ENCODE results near the gene ALG11.

ALG11 gene

DNA sequence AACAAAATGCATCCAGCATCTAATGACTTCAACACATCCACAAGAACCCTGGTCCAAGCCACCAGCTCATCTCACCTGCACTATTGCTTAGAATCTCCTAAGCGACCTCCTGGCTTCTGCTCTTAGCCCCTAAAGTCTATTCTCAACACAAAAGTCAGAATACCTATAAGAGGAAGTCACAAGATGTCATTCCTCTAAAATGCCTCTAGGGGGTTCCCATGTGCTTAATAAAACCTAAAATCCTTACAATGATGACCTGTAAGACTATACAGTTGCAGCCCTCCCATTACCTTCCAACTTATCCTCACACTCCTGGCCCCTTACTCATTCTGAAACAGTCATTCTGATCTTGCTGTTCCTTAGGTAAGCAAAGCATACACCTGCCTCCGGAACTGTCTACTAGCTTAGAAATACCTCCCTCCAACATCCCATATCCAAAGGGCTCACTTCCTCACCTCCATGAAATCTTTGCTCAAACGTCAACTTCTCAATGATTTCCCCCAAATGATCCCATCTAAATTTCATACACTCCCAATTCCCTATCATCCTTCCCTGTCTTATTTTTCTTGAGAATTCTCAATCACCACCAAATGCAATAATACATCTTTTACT is 11.0 kb upstream of the ALG11 start:
- Histone ChIP-seq H3K4me3 (ENCODE audit: low read length) (no peak overlapping the region), H3K4me1 (ENCODE audit: control insufficient read depth, insufficient read depth, low read length) (peaks cover 11% of the 10 kb centered on the region), H3K27me3 (ENCODE audit: control insufficient read depth, insufficient read depth, low read length) (no peaks in the 10 kb centered on the region), H3K27ac (ENCODE audit: low read depth, low read length) (no peak overlapping the region), H3K9ac (ENCODE audit: low read length) (no peak overlapping the region), H3K36me3 (ENCODE audit: control insufficient read depth, insufficient read depth, low read length) (no peaks in the 10 kb centered on the region)

DNA sequence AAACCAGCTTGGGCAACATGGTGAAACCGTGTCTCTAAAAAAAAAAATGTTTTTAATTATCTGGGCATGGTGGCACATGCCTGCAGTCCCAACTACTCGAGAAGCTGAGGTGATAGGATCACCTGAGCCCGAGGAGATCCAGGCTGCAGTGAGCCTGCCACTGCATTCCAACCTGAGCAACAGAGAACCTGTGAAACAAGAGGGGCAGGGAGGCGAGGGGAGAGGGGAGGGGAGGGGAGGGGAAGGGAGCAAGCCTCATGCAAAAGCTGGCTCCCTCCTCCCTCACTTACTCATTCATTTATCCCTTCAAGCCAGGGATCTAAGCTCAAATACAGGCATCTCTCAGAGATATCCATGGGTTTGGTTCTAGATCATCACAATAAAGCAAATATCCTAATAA is 9.8 kb upstream of the ALG11 start:
- Histone ChIP-seq H3K4me3 (ENCODE audit: low read length) (no peak overlapping the region), H3K4me1 (ENCODE audit: control insufficient read depth, insufficient read depth, low read length) (peaks cover 7% of the 10 kb centered on the region), H3K27ac (ENCODE audit: low read depth, low read length) (no peak overlapping the region), H3K27me3 (ENCODE audit: control insufficient read depth, insufficient read depth, low read length) (no peaks in the 10 kb centered on the region), H3K9ac (ENCODE audit: low read length) (no peak overlapping the region), H3K36me3 (ENCODE audit: control insufficient read depth, insufficient read depth, low read length) (no peaks in the 10 kb centered on the region)

DNA sequence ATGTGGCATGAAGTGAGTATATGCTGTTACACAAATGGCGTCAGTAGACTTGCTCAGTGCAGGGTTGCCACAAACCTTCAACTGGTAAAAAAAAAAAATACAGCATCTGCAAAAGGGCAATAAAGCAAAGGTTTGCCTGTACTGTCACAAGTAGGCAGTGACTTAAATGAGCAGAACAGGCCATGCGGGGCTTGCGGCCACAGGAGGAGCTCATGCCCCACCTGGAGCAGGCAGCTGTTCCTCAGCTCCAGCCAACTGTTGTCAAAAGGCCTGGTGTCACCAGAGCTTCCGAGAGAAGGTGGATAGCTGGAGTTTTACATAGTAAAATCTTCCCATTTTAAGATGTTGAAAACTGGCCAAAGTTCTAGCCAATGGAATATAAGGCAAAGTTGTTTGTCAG is 8.7 kb upstream of the ALG11 start:
- Histone ChIP-seq H3K4me1 (ENCODE audit: control insufficient read depth, insufficient read depth, low read length) (peaks cover 7% of the 10 kb centered on the region), H3K9ac (ENCODE audit: low read length) (no peak overlapping the region), H3K27ac (ENCODE audit: low read depth, low read length) (no peak overlapping the region), H3K4me3 (ENCODE audit: low read length) (no peak overlapping the region), H3K36me3 (ENCODE audit: control insufficient read depth, insufficient read depth, low read length) (no peaks in the 10 kb centered on the region), H3K27me3 (ENCODE audit: control insufficient read depth, insufficient read depth, low read length) (no peaks in the 10 kb centered on the region)

DNA sequence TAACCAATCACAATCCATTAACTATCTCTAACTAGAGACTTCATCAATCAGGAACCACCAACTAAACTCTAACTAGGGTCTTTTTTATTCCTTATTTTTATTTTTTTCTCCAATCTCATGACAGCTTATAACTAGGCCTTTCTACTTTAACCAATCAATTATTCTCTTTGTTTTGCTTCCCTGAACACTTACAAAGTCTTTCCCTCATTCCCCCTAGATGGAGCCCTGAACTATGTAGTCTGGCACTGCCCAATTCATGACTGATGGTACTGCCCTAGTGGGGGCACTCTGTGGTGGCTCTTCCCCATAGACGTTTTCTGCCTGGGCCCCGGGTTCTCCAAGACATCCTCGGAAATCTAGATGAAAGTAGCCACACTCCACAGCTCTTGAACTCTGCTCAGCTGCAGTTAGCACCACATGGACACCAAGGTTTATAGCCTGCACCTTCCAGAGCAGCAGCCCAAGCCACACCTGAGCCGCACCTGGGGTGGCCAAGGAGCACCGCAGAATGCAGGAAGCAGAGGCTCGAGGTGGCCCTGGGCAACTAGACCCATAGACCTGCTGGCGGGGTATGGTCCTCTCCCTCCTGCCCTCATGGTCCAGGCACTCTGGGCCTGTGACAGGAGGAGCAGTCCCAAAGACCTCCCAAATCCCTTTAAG is 7.6 kb upstream of the ALG11 start:
- Histone ChIP-seq H3K9ac (ENCODE audit: low read length) (no peak overlapping the region), H3K4me1 (ENCODE audit: control insufficient read depth, insufficient read depth, low read length) (peaks cover 6% of the 10 kb centered on the region), H3K27me3 (ENCODE audit: control insufficient read depth, insufficient read depth, low read length) (no peaks in the 10 kb centered on the region), H3K36me3 (ENCODE audit: control insufficient read depth, insufficient read depth, low read length) (no peaks in the 10 kb centered on the region), H3K27ac (ENCODE audit: low read depth, low read length) (no peak overlapping the region), H3K4me3 (ENCODE audit: low read length) (no peak overlapping the region)

DNA sequence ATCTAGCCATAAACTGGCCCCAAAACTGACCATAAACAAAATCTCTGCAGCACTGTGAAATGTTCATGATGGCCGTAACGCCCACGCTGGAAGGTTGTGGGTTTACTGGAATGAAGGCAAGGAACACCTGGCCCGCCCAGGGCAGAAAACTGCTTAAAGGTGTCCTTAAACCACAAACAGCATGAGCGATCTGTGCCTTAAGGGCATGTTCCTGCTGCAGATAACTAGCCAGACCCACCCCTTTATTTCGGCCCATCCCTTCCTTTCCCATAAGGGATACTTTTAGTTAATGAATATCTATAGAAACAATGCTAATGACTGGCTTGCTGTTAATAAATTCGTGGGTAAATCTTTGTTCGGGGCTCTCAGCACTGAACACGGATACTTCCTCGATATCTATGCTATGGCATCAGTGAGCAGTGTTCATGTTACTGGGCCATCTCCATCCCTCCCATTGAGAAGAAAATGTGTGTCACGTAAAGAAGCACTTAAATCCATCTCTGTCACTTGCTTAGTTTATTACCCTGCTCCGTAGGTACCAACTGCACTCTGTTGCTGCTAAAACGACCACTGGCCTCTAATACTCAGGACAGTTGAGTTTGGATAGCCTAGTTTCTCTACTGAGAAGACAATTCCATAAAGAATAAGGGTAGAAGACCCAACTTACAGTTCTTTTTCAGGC is 6.2 kb upstream of the ALG11 start:
- no peaks in the 10 kb centered on the region for H3K4me1 ChIP-seq (ENCODE audit: control insufficient read depth, insufficient read depth, low read length)
- H3K9ac ChIP-seq (ENCODE audit: low read length): no peak overlapping the region
- no peak overlapping the region for H3K27ac ChIP-seq (ENCODE audit: low read depth, low read length)
- H3K36me3 ChIP-seq (ENCODE audit: control insufficient read depth, insufficient read depth, low read length): no peaks in the 10 kb centered on the region
- H3K4me3 ChIP-seq (ENCODE audit: low read length): no peak overlapping the region
- H3K27me3 ChIP-seq (ENCODE audit: control insufficient read depth, insufficient read depth, low read length): no peaks in the 10 kb centered on the region

DNA sequence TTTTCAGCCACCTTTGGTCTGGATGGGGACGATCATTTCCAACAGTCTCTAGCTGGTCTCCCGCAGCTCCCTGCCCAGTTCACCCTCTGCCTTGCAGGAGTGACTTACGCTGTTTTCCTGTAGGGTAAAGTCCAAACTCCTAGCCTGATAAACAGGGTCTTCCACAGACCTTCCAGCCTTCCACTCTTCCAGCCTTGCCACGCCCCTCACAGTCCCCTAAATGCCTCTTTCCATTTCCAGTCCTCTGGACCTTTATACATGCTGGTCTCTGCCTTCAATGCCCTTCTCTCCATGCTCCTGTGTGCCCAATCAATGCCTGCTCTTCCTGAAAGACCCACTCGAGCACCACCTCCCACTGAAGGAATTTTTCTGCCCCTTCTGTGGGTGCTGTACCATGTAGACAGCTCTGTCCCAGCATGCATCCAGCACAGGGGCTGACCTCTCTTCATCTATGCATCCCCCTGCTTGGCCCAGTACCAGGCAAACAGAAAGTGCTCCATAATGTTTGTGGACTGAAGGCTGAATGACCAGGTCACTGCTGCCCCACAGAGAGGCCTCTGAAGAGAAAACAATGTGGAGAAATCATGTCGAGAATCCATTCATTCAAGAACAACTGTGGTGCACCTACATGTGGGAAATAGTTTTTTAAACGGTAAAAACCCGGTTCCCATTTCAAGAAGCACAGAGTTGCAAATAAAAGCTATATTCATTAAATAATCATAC is 5.5 kb upstream of the ALG11 start:
- H3K4me1 ChIP-seq (ENCODE audit: control insufficient read depth, insufficient read depth, low read length): no peaks in the 10 kb centered on the region
- no peak overlapping the region for H3K27ac ChIP-seq (ENCODE audit: low read depth, low read length)
- no peak overlapping the region for H3K9ac ChIP-seq (ENCODE audit: low read length)
- H3K27me3 ChIP-seq (ENCODE audit: control insufficient read depth, insufficient read depth, low read length): no peaks in the 10 kb centered on the region
- H3K4me3 ChIP-seq (ENCODE audit: low read length): no peak overlapping the region
- no peaks in the 10 kb centered on the region for H3K36me3 ChIP-seq (ENCODE audit: control insufficient read depth, insufficient read depth, low read length)

DNA sequence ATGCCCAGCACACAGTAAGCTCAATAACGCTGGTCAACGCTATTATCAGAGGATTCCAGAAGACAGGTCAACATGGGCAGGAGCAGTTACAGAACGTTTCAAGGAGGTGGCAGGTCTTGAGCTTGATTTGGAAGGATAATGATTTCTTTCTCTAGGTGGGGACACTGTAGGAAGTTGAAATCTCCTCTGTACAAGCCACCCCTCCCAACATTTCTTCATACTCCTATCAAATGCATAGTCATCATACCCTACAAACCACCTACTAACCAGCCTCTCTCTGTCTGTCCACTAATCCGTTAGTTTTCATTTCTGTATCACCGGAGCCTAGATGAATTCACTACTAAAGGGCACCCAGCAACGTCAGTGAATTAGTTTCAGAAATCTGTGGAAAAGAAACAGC is 2.3 kb upstream of the ALG11 start:
- peaks cover 5% of the 10 kb centered on the region for H3K4me1 ChIP-seq (ENCODE audit: control insufficient read depth, insufficient read depth, low read length)
- H3K27ac ChIP-seq (ENCODE audit: low read depth, low read length): no peak overlapping the region
- no peaks in the 10 kb centered on the region for H3K27me3 ChIP-seq (ENCODE audit: control insufficient read depth, insufficient read depth, low read length)
- no peaks in the 10 kb centered on the region for H3K36me3 ChIP-seq (ENCODE audit: control insufficient read depth, insufficient read depth, low read length)
- no peak overlapping the region for H3K4me3 ChIP-seq (ENCODE audit: low read length)
- H3K9ac ChIP-seq (ENCODE audit: low read length): no peak overlapping the region

DNA sequence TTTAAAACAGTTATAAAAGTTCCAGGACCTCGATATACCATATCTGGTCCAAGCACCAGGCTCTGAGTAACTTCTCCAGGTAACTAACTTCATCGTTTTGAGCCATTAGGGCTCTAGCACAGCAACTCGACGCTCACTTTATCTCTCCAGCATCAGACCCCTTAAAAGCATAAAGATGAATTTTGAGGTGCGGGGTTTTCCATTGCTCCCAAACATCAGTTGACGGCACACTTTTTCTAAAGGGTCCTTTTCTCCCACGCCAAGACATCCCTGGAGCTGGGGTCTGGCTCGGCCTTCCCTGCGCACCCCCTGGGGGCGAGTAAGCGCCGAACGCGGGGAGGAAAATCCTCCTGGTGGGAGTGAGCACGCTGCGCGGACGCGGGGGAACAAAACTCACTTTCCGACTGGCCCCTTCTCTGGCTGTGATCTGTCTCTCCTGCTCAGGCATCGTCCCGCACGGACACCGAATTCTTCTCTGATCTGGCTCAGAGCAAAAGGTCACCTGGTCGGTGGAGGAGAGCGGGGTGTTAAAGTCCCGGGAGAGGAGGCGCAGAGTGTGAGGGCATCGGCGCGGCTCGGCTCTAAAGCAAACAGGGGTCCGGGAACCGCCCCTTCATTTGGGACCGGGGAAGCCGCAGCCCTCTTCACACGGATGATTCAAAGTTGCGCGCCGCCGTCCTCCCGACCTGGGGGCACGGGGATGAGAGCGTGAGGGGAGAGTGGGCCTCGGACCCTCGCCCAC is 1.1 kb upstream of the ALG11 start, which contains the start of gene ATP7B:
TSS of gene ATP7B (minus strand) at position 561 of the 742 bp plus-strand sequence. CDS start at position 448, 113 bp downstream.
- Histone ChIP-seq H3K4me3 (ENCODE audit: low read length) (peak within 1 kb of the TSS; percentile 97), H3K9ac (ENCODE audit: low read length) (peak within 1 kb of the TSS; percentile 74), H3K27me3 (ENCODE audit: control insufficient read depth, insufficient read depth, low read length) (no peaks in the 10 kb centered on the region), H3K27ac (ENCODE audit: low read depth, low read length) (peak within 1 kb of the TSS; percentile 48), H3K4me1 (ENCODE audit: control insufficient read depth, insufficient read depth, low read length) (peaks cover 5% of the 10 kb centered on the region), H3K36me3 (ENCODE audit: control insufficient read depth, insufficient read depth, low read length) (no peaks in the 10 kb centered on the region)

DNA sequence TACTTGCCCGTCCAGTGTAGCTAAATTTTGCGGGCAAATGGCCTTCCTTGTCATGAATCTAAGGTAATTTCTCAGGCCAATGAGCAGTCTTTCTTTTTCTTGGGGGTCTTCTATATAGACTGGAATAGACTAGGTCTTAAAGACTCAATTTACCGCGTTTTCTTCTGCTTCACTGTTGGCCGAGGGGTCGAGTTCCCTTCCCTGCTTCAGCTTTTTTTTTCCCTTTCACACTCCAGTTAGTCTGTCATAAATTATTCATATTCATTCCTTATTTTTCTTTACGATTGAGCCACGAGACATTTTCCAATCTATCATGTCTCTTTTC is 276 bp downstream of the ALG11 start:
- Histone ChIP-seq H3K4me1 (ENCODE audit: control insufficient read depth, insufficient read depth, low read length) (peaks cover 5% of the 10 kb centered on the region), H3K27ac (ENCODE audit: low read depth, low read length) (peak overlapping the region; percentile 16)

DNA sequence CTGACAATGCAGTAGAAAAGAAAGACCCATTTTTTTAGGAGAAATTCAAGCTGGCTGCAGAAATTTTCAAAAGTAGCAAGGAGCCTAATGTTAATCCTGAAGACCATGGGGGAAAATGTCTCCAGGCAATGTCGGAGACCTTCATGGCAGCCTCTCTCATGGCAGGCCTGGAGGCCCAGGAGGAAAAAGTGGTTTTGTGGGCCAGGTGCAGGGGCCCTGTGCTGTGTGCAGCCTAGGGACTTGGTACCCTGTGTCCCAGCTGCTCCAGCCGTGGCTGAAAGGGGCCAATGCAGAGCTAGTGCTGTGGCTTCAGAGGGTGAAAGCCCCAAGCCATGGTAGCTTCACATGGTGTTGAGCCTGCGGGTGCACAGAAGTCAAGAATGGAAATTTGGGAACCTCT is 4.1 kb downstream of the ALG11 start:
- no peak overlapping the region for H3K27ac ChIP-seq (ENCODE audit: low read depth, low read length)
- no peak overlapping the region for H3K9ac ChIP-seq (ENCODE audit: low read length)
- H3K27me3 ChIP-seq (ENCODE audit: control insufficient read depth, insufficient read depth, low read length): no peaks in the 10 kb centered on the region
- H3K36me3 ChIP-seq (ENCODE audit: control insufficient read depth, insufficient read depth, low read length): no peaks in the 10 kb centered on the region
- H3K4me3 ChIP-seq (ENCODE audit: low read length): no peak overlapping the region
- peaks cover 5% of the 10 kb centered on the region for H3K4me1 ChIP-seq (ENCODE audit: control insufficient read depth, insufficient read depth, low read length)

More for the DNA sequence above, 276 bp downstream of the ALG11 start:
- no peaks in the 10 kb centered on the region for H3K36me3 ChIP-seq (ENCODE audit: control insufficient read depth, insufficient read depth, low read length)
- H3K4me3 ChIP-seq (ENCODE audit: low read length): peak overlapping the region; percentile 84
- H3K9ac ChIP-seq (ENCODE audit: low read length): peak overlapping the region; percentile 34
- no peaks in the 10 kb centered on the region for H3K27me3 ChIP-seq (ENCODE audit: control insufficient read depth, insufficient read depth, low read length)

DNA sequence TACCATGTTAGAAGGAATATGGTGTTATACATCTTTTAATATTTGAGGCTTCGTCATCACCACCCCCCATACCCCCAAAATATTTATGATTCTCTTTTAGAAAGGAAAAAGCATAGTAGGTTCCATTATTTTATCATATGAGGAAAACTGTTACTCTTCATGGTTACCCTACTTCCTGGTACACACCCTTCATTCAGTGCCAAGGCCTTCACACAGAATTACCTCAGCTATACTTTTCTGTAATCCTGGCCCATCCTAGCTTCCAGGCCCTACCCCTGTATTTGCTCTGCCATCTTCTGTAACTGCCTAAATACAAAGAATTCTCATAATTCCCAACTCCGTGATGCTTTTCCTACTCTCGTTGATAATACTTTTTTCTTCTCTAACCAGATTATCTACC is 8.0 kb downstream of the ALG11 start:
- no peaks in the 10 kb centered on the region for H3K36me3 ChIP-seq (ENCODE audit: control insufficient read depth, insufficient read depth, low read length)

DNA sequence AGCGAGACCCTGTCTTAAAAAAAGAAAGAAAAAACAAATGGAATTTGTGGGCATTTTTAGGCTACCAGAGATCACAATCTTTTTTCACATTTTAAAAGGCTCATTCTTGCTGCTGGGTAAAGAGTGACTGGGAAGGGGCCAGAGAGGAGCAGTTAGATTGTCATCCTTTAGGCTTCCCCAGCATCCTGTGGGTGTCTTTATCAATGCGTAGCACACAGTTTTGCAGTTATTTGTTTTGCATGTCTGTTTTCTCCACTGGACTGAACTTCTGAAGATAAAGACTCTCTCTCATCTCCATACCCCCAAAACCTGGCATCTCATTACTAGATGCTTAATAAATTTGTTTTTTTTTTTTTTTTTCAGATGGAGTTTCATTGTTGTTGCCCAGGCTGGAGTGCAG is 10.2 kb downstream of the ALG11 start:
- Histone ChIP-seq H3K9ac (ENCODE audit: low read length) (no peak overlapping the region), H3K4me3 (ENCODE audit: low read length) (no peak overlapping the region), H3K36me3 (ENCODE audit: control insufficient read depth, insufficient read depth, low read length) (no peaks in the 10 kb centered on the region), H3K4me1 (ENCODE audit: control insufficient read depth, insufficient read depth, low read length) (no peaks in the 10 kb centered on the region), H3K27ac (ENCODE audit: low read depth, low read length) (no peak overlapping the region), H3K27me3 (ENCODE audit: control insufficient read depth, insufficient read depth, low read length) (no peaks in the 10 kb centered on the region)

More for the DNA sequence above, 8.0 kb downstream of the ALG11 start:
- no peak overlapping the region for H3K27ac ChIP-seq (ENCODE audit: low read depth, low read length)
- no peak overlapping the region for H3K9ac ChIP-seq (ENCODE audit: low read length)
- no peaks in the 10 kb centered on the region for H3K4me1 ChIP-seq (ENCODE audit: control insufficient read depth, insufficient read depth, low read length)
- no peak overlapping the region for H3K4me3 ChIP-seq (ENCODE audit: low read length)
- H3K27me3 ChIP-seq (ENCODE audit: control insufficient read depth, insufficient read depth, low read length): no peaks in the 10 kb centered on the region
